Retina (tissue), 1 donor: Measurements from ENCODE around the gene SLC7A6OS.

Experiments used
- DNase-seq: peaks from one replicate; pipeline ENCODE4 v3.0.0-alpha.2; 2016

SLC7A6OS gene

GRCh38 chr16:68275611-68276191 is 35.0 kb downstream of the SLC7A6OS start:
- no peak for DNase-seq

DNA sequence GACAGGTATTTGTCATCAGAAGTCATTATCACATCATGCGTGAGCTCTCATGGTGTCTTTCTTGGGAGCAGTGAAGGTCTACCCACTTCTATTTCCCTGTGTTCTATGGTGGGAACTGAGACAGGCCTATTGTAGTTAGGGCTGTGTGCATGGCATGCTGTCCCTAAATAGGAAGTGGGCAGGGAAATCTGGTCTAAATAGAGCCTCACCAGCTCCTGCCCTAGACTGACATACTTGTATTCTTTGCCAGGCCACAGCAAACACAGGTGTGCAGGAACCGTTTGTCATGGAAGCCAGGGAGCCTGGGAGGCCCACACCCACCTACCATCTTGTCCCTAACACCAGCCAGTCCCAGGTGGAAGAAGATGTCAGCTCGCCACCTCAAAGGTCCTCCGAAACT is 36.3 kb downstream of the SLC7A6OS start:
- no peak for DNase-seq

GRCh38 chr16:68273896-68274295 is 36.9 kb downstream of the SLC7A6OS start:
- DNase-seq: no peak

DNA sequence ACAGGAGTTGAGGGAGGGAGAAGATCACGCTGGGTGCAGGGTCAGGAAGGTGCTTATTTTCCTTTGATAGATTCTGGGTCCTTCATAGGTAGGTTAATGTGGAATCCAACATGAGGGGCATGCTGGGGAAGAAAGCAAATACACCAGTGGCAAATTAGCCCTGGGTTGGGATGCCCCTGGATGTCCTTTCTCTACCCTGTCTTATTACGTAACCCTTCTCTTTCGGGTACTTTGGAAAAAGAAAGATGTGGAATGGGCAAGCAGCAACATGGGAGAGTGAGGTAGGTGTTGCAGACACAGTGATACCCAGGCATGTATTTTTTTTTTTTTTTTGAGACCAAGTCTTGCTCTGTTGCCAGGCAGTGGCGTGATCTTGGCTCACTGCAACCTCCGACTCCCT is 37.3 kb downstream of the SLC7A6OS start:
- no peak for DNase-seq

- no peak for DNase-seq
Observed at GRCh38 chr16:68272507-68273209, 38.1 kb downstream of the SLC7A6OS start.

DNA sequence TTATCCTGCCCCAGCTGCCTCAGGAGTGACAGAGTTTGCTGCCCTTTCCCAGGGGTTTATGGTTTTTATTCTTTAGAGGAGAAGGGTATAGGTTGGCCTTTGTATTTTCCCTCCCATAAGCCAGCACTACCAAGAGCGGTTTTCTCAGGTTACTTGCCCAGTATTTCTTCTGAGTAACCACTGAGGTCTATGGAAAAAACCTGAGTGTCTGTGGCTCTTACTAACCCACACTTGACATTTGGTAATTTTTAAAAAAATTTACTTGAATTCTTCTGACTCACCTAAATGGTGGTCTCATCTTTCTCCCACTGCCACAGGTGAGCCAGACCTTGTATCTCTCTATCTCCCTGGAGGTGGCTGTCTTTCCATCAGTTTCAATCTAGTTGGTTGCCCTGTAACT is 40.4 kb downstream of the SLC7A6OS start:
- no peak for DNase-seq

- no peak for DNase-seq
Observed at GRCh38 chr16:68269793-68270192, 41.0 kb downstream of the SLC7A6OS start.

DNA sequence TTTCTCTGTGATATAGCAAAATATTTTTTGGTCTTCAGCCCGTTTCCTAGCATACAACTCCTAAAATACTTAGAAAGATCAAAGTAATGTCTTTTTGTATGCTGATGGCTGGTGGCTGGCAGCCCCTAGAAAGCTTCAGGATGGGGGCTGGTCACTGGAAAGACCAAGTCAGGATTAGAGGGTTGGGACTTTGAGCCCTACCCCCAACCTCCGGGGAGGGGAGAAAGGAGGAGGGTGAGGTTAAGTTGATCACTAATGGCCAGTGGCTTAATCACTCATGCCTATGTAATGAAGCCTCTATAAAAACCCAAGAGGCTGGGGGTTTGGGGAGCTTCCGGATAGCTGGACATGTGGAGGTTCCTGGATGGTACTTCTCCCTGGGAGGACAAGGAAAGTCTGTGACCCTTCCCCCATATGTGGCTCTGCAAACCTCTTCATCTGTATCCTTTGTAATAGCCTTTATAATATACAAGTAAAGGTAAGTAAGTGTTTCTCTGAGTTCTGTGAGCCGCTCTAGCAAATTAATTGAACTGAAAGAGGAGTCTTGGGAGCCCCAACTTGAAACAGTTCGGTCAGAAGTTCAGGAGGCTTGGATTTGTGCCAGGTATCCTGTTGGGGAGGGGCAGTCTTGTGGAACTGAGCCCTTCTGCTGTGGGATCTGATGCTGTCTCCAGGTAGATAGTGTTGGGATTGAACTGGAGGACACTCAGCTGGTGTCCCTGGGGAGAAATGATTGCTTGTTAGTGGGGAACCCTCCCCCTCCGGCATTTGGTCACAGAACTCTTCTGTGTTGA is 42.9 kb downstream of the SLC7A6OS start:
- DNase-seq: no peak

DNA sequence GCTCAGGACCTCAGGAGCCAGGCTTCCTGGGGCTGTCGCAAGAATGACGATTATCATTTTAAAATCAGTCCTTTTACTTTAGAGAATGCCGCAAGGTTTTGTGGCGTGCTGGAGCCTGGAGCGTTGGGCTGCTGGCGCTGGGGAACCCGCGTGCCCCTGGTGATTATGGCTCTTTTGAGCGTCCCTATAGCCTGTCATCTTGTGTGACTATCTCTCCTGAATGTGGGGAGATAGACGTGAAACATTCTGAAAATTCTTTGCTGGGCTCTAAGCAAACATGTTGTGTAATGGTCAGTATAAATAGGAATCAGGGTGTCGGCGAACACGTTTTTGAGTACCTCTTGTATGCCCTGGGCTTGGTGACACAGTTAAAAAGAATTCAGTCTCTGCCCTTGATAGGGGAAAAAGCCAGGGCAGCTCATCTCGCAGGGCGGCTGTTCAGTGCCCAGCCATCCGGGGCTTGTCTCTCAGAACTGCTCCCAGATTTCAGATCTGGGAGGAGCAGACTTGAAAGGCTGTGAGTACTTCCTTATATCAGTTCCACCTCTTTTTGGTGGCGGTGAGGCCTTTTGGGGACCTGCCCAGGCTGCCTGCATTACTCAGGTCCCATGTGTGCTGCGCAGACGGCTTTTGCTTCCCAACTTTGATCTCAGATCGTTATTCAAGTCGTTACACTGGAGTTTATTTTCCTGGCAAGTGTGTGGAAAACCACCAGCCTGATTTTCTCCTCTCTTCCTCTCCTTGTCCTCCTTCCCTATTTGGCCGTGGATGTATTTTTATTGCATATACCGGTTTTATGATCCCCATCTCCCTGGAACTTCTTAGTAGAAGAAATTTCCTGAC is 45.4 kb downstream of the SLC7A6OS start:
- no peak for DNase-seq

DNA sequence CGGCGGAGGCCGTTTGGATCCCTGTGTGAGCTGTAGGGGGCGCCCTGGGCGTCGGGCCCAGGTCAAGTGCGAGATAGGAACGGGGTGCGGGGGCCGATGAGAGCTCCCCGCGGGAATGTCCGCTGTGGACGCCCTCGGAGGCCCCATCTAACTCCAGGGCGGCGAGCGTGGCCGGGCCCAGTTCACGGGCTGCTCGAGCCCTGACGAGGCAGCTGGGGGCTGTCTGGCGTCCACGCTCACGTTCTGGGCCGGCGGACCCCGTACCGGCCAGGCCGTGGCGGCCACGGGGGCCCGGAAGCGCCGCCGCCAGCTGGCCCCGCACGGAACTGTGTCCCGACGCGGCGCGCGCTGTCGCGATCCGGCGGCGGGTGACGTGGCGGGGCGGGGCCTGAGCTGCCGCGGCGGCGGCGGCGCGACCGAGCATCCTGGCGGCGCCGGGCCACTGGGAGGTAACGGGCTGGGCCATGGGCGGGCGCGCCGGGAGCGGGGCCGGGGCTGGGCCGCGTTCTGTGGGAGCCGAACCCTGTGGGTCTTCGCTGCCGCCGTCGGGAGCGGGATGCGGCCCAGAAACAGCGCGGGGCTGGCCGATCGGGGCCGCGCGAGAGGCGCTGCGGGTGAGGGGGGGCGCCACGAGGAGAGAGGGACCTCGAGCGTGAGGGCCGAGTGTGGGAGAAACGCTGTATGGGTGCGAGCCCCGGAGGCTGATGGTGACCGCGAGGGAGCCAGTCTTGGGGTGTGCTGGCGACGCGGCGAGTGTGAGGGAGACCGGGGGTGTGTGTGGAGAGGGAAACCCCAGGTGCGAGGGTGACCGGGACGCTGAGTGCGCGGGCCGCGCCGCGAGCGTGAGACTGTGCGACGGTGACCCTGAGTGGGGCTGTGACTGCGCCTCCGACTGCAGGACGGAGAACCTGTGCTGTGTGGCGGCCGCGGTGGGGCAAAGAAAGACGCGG is 46.3 kb downstream of the SLC7A6OS start, which contains the start of gene SLC7A6:
Gene SLC7A6, plus strand, starts transcription at position 399 of the 950 bp plus-strand sequence. CDS start 10,201 bp downstream, outside the sequence.
- peak; percentile 90 for DNase-seq

DNA sequence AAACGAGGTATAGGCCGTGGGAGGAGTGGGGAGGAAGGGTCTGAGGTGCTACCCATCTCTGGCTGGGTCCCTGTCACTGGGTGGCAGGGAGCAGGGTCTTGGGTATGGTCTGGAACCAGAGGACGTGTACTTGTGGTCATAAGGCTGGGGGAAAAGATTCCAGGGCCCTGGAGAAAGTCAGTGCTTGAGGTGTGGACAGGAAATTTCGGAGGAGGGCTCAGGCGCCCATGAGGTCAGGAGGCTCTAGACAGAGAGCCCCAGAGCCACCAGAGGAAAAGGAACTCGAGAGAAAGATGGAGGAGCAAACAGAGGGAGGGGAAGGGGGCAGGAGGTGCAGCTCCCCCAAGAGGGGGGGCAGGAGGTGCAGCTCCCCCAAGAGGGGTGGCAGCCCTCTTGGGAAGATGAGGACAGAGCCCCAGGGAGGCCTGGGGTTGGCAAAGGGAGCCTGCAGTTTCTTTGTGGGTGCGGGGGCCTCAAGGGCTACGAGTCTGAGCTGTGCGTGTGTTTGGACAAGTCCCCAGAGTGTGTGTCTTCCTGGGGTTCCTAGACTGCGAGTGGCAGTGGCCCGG is 47.1 kb downstream of the SLC7A6OS start:
- no peak for DNase-seq

DNA sequence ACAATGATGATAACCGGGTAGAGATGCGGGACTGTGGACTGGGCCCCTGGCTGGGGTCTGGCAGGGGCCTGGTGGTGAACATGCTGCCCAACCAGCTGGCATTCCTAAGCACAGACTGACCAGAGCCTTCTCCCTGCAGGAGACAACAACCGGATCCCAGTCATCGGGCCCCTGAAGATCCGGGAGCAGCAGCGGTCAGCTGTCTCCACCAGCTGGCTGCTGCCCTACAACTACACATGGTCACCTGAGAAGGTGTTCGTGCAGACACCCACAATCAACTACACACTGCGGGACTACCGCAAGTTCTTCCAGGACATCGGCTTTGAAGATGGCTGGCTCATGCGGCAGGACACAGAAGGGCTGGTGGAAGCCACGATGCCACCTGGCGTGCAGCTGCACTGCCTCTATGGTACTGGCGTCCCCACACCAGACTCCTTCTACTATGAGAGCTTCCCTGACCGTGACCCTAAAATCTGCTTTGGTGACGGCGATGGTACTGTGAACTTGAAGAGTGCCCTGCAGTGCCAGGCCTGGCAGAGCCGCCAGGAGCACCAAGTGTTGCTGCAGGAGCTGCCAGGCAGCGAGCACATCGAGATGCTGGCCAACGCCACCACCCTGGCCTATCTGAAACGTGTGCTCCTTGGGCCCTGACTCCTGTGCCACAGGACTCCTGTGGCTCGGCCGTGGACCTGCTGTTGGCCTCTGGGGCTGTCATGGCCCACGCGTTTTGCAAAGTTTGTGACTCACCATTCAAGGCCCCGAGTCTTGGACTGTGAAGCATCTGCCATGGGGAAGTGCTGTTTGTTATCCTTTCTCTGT is 51.5 kb downstream of the SLC7A6OS start:
- no peak for DNase-seq

DNA sequence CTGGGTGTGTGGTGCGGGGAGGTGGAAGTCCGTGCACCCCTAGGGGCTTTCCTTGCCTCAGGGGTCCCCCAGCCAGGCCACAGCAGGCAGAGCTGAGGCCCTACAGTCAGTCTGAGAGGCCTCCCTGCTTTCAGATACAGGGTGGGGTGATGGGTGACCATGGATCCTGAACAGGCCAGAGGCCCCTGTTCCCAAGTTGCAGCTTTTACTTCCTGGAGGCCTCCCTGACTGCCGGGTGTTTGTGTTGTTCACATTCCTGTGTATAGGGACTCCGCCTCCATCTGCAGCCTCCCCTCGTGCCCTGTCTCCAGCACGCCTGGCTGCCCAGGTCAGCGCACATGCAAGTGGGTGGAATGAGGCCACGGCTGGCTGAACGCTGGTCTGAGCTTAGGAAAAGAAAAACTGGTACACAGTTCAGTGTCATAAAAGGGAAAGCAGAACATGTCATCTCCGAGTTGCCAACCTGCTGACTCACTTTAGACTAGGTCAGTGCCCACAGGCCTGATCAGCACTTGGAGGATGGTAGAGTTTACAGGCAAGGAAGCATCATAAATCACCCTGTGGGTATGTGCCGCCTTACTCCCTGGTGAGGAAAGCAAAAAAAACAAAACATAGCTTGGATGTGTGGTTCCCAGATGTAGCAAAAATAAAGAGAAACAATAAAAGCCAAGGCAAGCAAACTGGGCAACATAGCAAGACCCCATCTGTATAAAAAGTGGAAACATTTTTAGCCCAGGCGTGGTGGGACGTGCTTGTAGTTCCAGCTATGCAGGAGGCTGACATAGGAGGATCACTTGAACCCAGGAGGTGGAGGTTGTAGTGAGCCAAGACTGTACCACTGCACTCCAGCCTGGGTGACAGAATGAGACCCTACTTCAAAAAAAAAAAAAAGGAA is 52.6 kb downstream of the SLC7A6OS start:
- peak; percentile 83 for DNase-seq

DNA sequence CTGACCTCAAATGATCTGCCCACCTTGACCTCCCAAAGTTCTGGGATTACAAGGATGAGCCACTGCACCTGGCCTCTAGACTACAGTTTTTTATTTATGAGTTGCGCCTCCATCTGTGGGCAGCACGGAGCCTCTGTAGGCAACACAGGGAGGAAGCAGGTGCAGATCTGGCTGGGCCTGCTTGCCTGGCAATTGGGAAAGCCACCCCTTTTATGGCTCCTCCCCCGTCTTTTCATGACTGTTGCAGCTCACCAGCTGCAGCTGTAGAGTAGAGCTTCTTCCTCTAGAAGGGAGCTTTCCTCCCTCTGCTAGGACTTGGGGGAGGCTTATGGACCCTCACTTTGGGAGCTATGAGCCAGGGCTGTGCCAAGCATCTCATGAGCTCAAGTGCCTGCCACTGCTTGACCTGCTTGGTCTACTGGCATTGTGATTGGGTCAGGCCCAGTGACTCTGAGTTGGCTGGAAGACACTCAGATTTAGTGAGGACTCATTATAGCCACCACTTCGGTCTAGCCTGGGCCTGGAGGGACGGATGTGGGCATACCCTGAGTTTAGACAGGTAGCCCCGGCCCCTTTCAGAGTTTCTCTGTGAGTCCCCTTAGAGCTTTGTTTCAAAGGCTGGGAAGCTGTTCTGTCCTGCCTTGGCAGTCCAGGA is 53.4 kb downstream of the SLC7A6OS start:
- DNase-seq: peak; percentile 38

DNA sequence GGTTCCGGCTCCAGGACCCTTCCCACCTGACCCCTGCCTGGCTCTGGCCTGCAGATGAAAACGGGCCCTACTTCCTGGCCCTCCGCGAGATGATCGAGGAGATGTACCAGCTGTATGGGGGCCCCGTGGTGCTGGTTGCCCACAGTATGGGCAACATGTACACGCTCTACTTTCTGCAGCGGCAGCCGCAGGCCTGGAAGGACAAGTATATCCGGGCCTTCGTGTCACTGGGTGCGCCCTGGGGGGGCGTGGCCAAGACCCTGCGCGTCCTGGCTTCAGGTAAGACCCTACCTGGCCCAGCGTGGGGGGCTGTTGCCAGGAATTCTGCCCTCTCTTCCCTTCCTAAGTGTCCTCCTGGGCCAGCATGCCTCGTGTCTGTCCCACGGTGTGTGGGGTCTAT is 55.0 kb downstream of the SLC7A6OS start:
- no peak for DNase-seq

GRCh38 chr16:68253721-68254120 is 57.0 kb downstream of the SLC7A6OS start:
- DNase-seq: no peak

DNA sequence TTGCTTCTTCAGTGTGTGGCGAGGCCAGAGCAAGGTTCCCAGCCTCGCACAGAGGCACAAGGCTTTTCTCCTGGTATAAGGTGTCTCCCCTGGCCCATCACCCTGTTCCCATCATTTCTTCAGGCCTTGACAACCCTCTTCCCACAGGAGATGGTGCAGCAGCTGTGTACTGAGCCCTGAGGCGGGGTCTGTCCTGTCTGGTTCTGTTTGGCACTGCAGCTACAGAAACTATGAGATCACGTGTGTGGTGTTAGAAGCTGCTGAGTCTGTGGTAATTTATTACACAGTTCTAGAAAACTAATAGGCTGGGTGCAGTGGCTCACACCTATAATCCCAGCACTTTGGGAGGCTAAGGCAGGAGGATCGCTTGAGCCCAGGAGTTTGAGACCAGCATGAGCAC is 58.4 kb downstream of the SLC7A6OS start:
- no peak for DNase-seq

- DNase-seq: no peak
Observed at GRCh38 chr16:68251832-68252231, 58.9 kb downstream of the SLC7A6OS start.

DNA sequence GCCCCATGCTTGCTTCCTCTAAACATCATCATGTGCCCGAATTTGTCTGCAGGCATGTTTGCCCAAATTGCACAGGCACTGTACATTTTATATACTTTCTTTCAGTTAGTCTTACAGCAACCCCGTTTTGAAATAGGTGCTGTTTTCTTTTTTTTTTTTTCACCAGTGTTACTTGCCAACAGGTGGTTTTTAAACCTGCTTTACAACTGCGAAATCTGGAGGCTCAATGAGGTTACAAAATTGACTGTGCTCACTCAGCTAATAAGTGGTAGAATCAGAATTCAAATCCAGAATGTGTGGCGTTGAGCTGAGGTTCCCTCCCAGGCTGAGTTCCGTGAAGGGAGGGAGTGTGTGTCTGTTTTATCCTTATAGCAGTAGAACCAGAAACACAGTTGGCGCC is 59.8 kb downstream of the SLC7A6OS start:
- no peak for DNase-seq
